GM21737 (cell line): Measurements from ENCODE around the gene TMED6.
"Not testable (repeated sequence)": the region's sequence is repeated elsewhere in the genome, so short reads cannot be mapped to it uniquely, and the experiment has no call there.

Experiments used
- ATAC-seq: cut with Tn5 transposase; IDR thresholded peaks from one replicate; pipeline ENCODE4 v1.9.1; 2021; ENCODE audit warnings: mild to moderate bottlenecking, moderate library complexity; ENCODE audit not compliant: unreplicated experiment

The TMED6 gene

DNA sequence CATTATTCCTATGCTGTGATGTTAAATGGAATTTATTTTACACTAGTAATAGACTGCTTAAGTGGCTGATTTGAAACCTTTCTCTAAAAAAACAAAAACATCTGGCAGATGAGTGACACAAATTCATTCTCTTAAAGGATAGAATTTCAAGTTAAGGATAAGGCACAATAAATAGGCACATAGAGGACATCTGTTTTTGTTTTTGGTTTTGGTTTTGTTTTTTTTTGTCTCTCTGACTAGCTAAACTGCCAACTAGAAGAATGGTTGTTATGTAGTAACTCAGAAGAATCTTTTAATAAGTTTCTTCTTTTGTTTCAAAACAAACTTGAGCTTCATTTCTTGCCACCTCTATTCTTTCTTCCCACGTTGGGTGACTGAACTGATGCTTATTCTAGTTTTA lies 45.6 kb downstream of the TMED6 start:
- ATAC-seq = no peak

DNA sequence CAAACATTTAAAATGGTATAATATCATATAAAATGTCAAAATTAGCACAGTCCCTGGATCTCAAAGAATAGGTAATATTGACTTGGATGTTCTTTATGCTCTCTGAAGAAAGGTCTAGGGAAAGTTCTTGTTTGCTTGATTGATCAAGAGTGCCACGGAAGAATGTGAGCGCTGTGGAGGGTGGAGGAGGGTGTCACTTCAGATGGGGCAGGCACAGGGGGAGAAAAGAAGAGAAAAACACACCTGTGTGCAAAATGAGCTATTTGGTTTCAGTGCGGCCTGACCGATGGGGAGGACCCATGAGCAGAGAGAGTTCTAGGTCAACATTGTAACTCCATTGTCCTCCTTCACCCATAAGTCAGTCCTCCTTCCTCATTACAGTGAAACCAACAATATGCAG lies 49.3 kb downstream of the TMED6 start:
- no peak for ATAC-seq

DNA sequence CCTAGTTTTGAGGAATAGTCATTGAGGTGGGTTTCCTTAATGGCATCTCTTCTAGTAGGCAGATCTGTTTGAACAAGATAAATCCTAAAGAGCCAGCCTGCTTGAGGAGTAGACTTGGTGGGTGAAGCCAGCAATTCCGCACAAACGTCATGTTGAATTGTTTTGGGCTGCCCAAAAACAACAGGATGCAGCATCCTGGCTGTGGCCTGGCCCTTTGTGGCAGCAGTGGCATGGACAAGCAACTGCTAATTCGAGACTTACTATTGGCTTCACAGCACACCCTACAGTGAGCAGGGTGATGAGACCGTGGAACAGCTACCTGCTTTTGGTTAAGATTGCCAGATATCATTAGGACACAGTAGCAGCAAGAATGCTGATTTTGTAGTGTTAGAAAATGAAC lies 49.7 kb downstream of the TMED6 start:
- ATAC-seq = no peak

DNA sequence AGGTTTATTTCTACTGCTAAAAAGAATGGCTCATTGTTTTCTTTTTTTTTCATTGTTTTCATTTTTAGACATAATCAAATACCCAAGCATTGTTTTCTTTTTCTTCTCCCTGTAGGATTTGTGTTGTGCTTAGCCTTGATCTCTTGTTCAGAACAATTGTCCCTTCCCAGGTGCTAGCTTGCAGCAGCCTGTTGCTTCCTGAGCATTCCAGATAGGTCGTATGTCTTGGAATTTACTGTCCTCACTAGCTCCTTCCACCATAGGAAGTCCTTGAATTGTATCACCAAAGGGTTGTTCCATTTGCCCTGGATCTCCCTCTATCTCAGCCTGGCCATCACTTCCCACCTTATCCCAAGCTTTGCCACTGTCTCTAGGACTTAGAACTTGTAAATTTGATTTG lies 50.4 kb downstream of the TMED6 start:
- no peak for ATAC-seq

DNA sequence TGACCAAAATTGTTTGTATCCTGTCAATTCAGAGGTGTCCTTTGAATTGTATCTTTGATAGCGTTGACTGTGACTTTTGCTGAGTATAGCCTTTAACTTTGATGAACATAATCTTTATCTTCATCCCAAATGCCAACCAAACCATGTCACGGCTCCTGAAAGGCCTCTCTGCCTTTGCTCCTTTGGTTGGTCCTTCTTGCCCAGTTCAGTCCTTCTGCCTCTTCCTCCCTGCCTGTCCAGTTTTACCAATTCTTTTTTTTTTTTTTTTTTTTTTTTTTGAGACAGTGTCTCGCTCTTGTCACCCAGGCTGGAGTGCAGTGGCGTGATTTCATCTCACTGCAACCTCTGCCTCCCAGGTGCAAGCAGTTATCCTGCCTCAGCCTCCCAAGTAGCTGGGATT lies 53.3 kb downstream of the TMED6 start:
- no peak for ATAC-seq

DNA sequence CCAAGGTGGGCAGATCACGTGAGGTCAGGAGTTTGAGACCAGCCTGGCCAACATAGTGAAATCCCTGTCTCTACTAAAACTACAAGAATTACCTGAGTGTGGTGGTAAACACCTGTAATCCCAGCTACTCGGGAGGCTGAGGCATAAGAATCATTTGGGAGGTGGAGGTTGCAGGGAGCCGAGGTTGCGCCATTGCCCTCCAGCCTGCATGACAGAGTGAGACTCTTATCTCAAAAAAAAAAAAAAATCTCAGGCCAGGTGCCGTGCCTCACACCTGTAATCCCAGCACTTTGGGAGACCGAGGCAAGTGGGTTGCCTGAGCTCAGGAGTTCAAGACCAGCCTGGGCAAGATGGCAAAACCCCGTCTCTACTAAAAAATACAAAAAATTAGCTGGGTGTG lies 54.8 kb downstream of the TMED6 start:
- ATAC-seq = not testable (repeated sequence)

DNA sequence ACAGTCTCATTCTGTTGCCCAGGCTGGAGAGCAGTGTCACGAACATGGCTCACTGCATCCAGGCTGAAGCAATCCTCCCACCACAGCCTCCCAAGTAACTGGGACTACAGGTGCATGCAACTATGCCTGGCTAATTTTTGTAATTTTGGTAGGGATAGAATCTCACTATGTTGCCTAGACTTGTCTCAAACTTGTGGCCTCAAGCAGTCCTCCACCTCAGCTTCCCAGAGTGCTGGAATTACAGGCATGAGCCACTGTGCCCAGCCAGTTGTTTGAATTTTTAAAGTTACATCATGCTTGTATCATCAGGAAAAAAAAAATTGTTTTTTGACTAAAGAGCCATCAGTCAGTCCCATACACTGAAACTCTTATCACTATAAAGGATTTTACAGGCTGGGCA lies 57.5 kb downstream of the TMED6 start:
- ATAC-seq = no peak

DNA sequence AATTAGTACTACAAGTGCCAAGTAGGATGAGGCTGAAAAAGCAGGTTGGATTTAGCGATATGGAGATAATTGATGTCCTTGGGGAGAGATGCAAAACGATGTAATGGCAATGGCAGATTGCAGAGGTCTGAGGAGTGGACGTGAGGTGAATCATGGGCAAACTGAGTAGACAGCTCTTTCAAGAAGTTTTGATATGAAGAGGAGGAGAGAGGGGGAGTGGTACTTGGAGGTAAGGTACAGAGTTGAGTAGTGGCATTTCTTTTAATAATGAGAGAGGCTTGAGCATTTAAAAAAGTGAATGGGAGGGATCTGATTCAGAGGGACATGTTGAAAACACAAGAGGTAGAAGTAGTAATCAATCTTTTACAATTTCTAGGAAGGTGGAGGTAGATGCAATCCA lies 58.2 kb downstream of the TMED6 start:
- ATAC-seq = no peak
